GM20000 (cell line): ENCODE results near the gene ECEL1.
"Not testable (repeated sequence)": the region's sequence is repeated elsewhere in the genome, so short reads cannot be mapped to it uniquely, and the experiment has no call there.

Experiments
- DNase-seq: peaks from one replicate; pipeline ENCODE4 v3.0.0; 2012; ENCODE audit warnings: low spot score
- CTCF ChIP-seq: IDR thresholded peaks from 2 replicates; pipeline ENCODE4 v1.5.1; 2012; ENCODE audit warnings: mild to moderate bottlenecking, control low read depth; ENCODE audit errors: extremely low read depth, missing control alignments

The ECEL1 gene

GRCh38 chr2:232487385-232488096 lies at the start of gene ECEL1:
Gene ECEL1, minus strand, starts transcription at chr2:232487834. Its CDS starts 1,181 bp downstream, at chr2:232486653.
- DNase-seq, result no peak
- TF ChIP-seq CTCF, result no peak

GRCh38 chr2:232537079-232537478 lies 49.4 kb upstream of the ECEL1 start:
- no peak for TF ChIP-seq CTCF
- no peak for DNase-seq

GRCh38 chr2:232535761-232536530 lies 48.3 kb upstream of the ECEL1 start:
- TF ChIP-seq CTCF, result no peak
- no peak for DNase-seq

GRCh38 chr2:232534940-232535651 lies 47.5 kb upstream of the ECEL1 start:
- no peak for TF ChIP-seq CTCF
- DNase-seq, result no peak

- TF ChIP-seq CTCF, result no peak
- DNase-seq, result no peak
These were observed 46.5 kb upstream of the ECEL1 start for GRCh38 chr2:232533944-232534710.

- DNase-seq, result not testable (repeated sequence)
These were observed 45.2 kb upstream of the ECEL1 start for GRCh38 chr2:232532821-232533220.

GRCh38 chr2:232532419-232532818 lies 44.8 kb upstream of the ECEL1 start:
- TF ChIP-seq CTCF, result no peak
- no peak for DNase-seq
